ENCODE measurements around the gene VIPR2.

Gene VIPR2

GRCh38 chr7:159122276-159122675 is 22.4 kb downstream of the VIPR2 start:
- no peak overlapping the region for H3K27ac ChIP-seq
- no peak for DNase-seq (ENCODE audit: low read depth, low spot score)

GRCh38 chr7:159121476-159121875 is 23.2 kb downstream of the VIPR2 start:
- H3K27ac ChIP-seq = no peak overlapping the region
- no peak for DNase-seq (ENCODE audit: low read depth, low spot score)

- DNase-seq (ENCODE audit: low read depth, low spot score) = no peak
- H3K27ac ChIP-seq = no peak overlapping the region
Measured at GRCh38 chr7:159121068-159121467, 23.6 kb downstream of the VIPR2 start.

DNA sequence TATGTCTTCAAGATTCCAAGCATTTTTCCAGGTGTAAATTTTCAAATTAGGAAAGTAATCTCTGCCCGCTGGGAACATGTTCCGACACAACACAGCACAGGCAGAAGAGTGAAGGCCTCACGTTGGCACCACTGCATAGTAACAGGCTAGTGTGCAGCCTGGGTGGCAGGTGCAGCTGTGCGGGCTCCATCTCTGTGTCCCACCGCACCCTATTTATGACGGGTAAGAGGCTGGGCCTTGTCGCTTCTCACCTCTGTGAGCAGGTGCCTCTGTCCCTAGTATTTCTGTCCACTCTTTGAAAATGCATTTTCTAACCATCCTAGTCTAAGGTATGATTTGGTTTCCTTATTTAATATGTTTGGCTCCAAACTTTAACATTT is 24.1 kb downstream of the VIPR2 start:
- no peak overlapping the region for H3K27ac ChIP-seq
- DNase-seq (ENCODE audit: low read depth, low spot score) = no peak

DNA sequence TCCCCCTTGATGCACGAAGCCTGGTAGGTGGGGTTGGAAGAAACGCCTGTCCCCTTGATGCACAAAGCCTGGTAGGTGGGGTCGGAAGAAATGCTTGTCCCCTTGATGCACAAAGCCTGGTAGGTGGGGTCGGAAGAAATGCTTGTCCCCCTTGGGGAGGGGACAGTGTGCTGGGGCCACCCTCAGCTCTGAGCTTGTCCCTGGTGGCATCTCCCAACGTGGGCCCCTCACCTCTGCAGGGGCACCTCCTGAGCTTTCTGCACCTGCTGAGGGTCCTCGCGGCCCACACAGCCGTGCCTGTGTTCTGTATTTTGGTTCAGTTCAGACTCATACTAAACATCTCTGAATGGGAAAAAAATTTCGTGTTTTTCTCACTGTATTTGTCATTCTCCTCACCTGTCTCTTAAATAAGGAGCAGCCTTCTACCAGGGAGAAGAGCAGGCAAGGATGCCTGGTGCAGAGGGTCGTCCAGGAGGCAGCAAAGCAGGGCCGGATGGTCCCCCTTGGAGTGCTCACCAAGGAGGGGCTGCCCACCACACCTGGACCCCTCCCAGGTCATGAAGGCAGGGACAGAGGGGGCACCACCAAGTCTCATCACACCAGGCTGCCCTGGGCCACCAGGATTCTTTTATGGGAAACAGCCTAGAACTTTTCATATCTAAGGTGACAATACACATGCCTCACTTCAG is 24.7 kb downstream of the VIPR2 start:
- DNase-seq (ENCODE audit: low read depth, low spot score) = no peak
- no peak overlapping the region for H3K27ac ChIP-seq

- H3K27ac ChIP-seq = no peak overlapping the region
- DNase-seq (ENCODE audit: low read depth, low spot score) = no peak
Measured at GRCh38 chr7:159119026-159119741, 25.5 kb downstream of the VIPR2 start.

DNA sequence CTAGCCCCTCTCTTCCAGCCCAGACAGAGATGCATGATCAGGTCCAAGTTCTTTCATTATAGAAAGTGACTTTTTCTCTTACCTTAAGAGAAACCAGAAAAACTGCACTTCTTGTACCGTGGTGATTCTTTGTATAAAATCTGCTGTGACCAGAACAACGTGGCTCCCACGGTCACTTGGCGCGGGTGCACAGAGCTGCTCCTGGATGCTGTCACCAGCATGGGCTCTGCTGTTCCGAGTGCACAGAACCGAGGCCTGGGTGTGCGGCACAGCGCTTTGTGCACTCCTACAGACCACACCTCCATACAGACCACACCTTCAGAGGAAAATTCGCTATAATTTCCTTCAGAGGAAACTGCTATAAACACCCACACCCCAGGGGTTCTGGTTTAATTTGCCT is 26.0 kb downstream of the VIPR2 start:
- no peak overlapping the region for H3K27ac ChIP-seq
- DNase-seq (ENCODE audit: low read depth, low spot score) = no peak

- no peak for DNase-seq (ENCODE audit: low read depth, low spot score)
- H3K27ac ChIP-seq = no peak overlapping the region
Measured at GRCh38 chr7:159118197-159118595, 26.5 kb downstream of the VIPR2 start.

- H3K27ac ChIP-seq = no peak overlapping the region
- DNase-seq (ENCODE audit: low read depth, low spot score) = no peak
Measured at GRCh38 chr7:159117366-159118196, 27.1 kb downstream of the VIPR2 start.

- H3K27ac ChIP-seq = no peak overlapping the region
- no peak for DNase-seq (ENCODE audit: low read depth, low spot score)
Measured at GRCh38 chr7:159116581-159117339, 27.9 kb downstream of the VIPR2 start.

GRCh38 chr7:159115601-159116501 is 28.8 kb downstream of the VIPR2 start:
- no peak overlapping the region for H3K27ac ChIP-seq
- no peak for DNase-seq (ENCODE audit: low read depth, low spot score)

- DNase-seq (ENCODE audit: low read depth, low spot score) = no peak
- H3K27ac ChIP-seq = no peak overlapping the region
Measured at GRCh38 chr7:159114981-159115380, 29.7 kb downstream of the VIPR2 start.

- DNase-seq (ENCODE audit: low read depth, low spot score) = no peak
- no peak overlapping the region for H3K27ac ChIP-seq
Measured at GRCh38 chr7:159114096-159114495, 30.6 kb downstream of the VIPR2 start.

DNA sequence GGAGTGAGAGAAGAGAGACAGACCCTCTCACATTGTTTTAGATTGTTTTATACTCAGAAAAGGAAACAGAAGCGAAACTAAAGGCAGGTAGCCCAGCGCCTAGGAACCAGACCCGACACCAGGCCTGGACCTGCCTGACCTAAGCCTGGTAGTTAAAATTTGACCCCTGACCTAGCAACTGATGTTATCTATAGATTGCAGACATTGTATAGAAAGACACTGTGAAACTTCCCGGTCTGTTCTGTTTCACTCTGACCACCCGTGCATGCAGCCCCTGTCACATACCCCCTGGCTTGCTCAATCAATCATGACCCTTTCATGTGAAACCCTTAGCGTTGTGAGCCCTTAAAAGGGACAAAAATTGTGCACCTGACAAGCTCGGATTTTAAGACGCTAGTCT is 31.6 kb downstream of the VIPR2 start:
- DNase-seq (ENCODE audit: low read depth, low spot score) = no peak
- no peak overlapping the region for H3K27ac ChIP-seq

GRCh38 chr7:159112136-159113011 is 32.3 kb downstream of the VIPR2 start:
- DNase-seq (ENCODE audit: low read depth, low spot score) = no peak

GRCh38 chr7:159109653-159110035 is 35.0 kb downstream of the VIPR2 start:
- DNase-seq (ENCODE audit: low read depth, low spot score) = no peak
- H3K27ac ChIP-seq = no peak overlapping the region

More at GRCh38 chr7:159112136-159113011, 32.3 kb downstream of the VIPR2 start:
- H3K27ac ChIP-seq = no peak overlapping the region

GRCh38 chr7:159108941-159109652 is 35.6 kb downstream of the VIPR2 start:
- no peak overlapping the region for H3K27ac ChIP-seq

DNA sequence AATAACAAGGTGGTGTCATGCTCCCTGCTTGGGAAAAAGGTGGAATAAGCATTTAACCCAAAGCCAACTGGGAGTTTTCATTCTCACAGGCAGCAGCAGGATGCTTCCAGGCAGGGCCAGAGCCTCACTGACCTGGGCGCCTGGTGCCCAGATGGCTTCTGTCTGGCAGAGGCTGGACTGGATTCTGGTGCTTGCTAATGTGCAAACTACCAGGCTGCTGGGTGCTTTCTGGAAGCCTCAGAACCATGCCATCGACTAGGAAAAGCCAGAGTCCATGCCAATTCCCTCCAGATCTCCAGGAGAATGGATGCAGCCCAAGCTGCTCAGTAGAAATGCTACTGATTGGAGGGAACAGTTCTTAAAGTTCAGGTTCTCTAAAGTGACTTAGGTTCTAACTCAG is 36.2 kb downstream of the VIPR2 start:
- no peak overlapping the region for H3K27ac ChIP-seq
- DNase-seq (ENCODE audit: low read depth, low spot score) = no peak

More at GRCh38 chr7:159108941-159109652, 35.6 kb downstream of the VIPR2 start:
- no peak for DNase-seq (ENCODE audit: low read depth, low spot score)
